HCT116 (cell line): Measurements from ENCODE around the gene TARM1. TPM values are rescaled to one million over a fixed set of nuclear protein-coding genes. Genes with fewer than 3 reads are reported as not detected.

Experiments used
- ATAC-seq: fragments of 200-7000 bp; cut with Tn5 transposase; 2 replicates; pipeline ENCODE4 v1.9.1; 2020; ENCODE audit warnings: mild to moderate bottlenecking, moderate library complexity
- BruUV-seq: library from RNA; stranded (reverse); fragments of 400-500 nt; replicated peaks from 2 replicates; lab custom pipeline; 2021; lab: Mats Ljungman, UMichigan
- CTCF ChIA-PET: fragments of 300-600 bp; sonication (Branson Sonifier 250); formaldehyde crosslinking; loops from one replicate; lab custom pipeline; 2021; ENCODE audit warnings: antibody characterized with exemption; lab: Charles Lee
- POLR2A ChIA-PET: fragments of 300-600, 350-600 bp; sonication (Branson Sonifier 250); formaldehyde crosslinking; loops from one replicate; lab custom pipeline; 2021; ENCODE audit warnings: antibody characterized with exemption; lab: Charles Lee
- RAD21 ChIA-PET, 2 experiments: fragments of 300-600 bp; sonication (Branson Sonifier 250); formaldehyde crosslinking; loops; one replicate each; lab custom pipeline; 2023; ENCODE audit warnings: low total read pairs in 2 of 2; ENCODE audit not compliant: uncharacterized antibody in 2 of 2, unreplicated experiment in 2 of 2, low non-redundant PET in 1 of 2; lab: Charles Lee
- DNase-seq: peaks from one replicate; pipeline ENCODE4 v3.0.0-alpha.2; 2010; ENCODE audit warnings: low read depth, low spot score
- H2AFZ ChIP-seq: fragments of 200-600 bp; shearing (Covaris generic), sonication (generic); 2 replicates; pipeline ENCODE4 v1.6.1; 2017; ENCODE audit warnings: low read depth, mixed run types, mixed read lengths, antibody characterized with exemption, low read length; ENCODE audit not compliant: poor library complexity, severe bottlenecking
- H3K27ac ChIP-seq: 2 replicates; pipeline ENCODE4 v1.5.1; 2012; ENCODE audit warnings: low read depth, low read length
- H3K27me3 ChIP-seq: fragments of 200-600 bp; sonication (generic); 2 replicates; pipeline ENCODE4 v1.6.1; 2016; ENCODE audit warnings: mixed run types, low read length, mixed read lengths; ENCODE audit not compliant: insufficient read depth
- H3K36me3 ChIP-seq, 2 experiments: fragments of 200-500 bp in 1 of 2; fragments of 200-600 bp in 1 of 2; sonication (Bioruptor generic) in 1 of 2; sonication (generic) in 1 of 2; 2 replicates each; pipeline versions ENCODE4 v1.5.1 to v1.6.1; 2014 to 2016; ENCODE audit warnings: low read length in 2 of 2, inconsistent platforms in 1 of 2, mixed read lengths in 1 of 2, mixed run types in 1 of 2; ENCODE audit not compliant: insufficient read depth in 2 of 2, control insufficient read depth in 1 of 2
- H3K4me1 ChIP-seq, 2 experiments: fragments of 200-600 bp in 1 of 2; sonication (generic) in 1 of 2; 2 replicates each; pipeline versions ENCODE4 v1.5.1 to v1.6.1; 2012 to 2017; ENCODE audit warnings: low read length in 2 of 2, inconsistent platforms in 1 of 2, mild to moderate bottlenecking in 1 of 2, mixed read lengths in 1 of 2, mixed run types in 1 of 2, moderate library complexity in 1 of 2; ENCODE audit not compliant: insufficient read depth in 2 of 2, control insufficient read depth in 1 of 2
- H3K4me2 ChIP-seq: fragments of 200-600 bp; sonication (generic); 2 replicates; pipeline ENCODE4 v1.6.1; 2017; ENCODE audit warnings: mixed run types, low read length, mixed read lengths
- H3K4me3 ChIP-seq, 2 experiments: fragments of 200-600 bp in 1 of 2; sonication (generic) in 1 of 2; replicated peaks in 1 of 2; 2 replicates each; pipeline ENCODE4 v1.5.1; 2011 to 2016; ENCODE audit warnings: low read length in 2 of 2, control low read depth in 1 of 2, low read depth in 1 of 2, mild to moderate bottlenecking in 1 of 2, mixed read lengths in 1 of 2, mixed run types in 1 of 2
- H3K79me2 ChIP-seq: fragments of 200-600 bp; sonication (generic); 2 replicates; pipeline ENCODE4 v1.6.1; 2017; ENCODE audit warnings: mild to moderate bottlenecking, mixed run types, low read length, moderate library complexity, mixed read lengths; ENCODE audit not compliant: insufficient read depth
- H3K9ac ChIP-seq: fragments of 200-600 bp; sonication (generic); 2 replicates; pipeline ENCODE4 v1.6.1; 2016; ENCODE audit warnings: low read length, mixed read lengths
- H3K9me2 ChIP-seq: fragments of 200-600 bp; sonication (generic), shearing (Covaris generic); 2 replicates; pipeline ENCODE4 v1.6.1; 2017; ENCODE audit warnings: mixed run types, mild to moderate bottlenecking, moderate library complexity; ENCODE audit not compliant: insufficient read depth
- H3K9me3 ChIP-seq, 2 experiments: fragments of 200-500 bp in 1 of 2; fragments of 200-600 bp in 1 of 2; sonication (Bioruptor generic) in 1 of 2; sonication (generic) in 1 of 2; 2 replicates each; pipeline ENCODE4 v1.6.1; 2014 to 2017; ENCODE audit warnings: low read length in 2 of 2, mixed read lengths in 2 of 2, inconsistent platforms in 1 of 2, low read depth in 1 of 2, mild to moderate bottlenecking in 1 of 2, mixed run types in 1 of 2, moderate library complexity in 1 of 2; ENCODE audit not compliant: control insufficient read depth in 1 of 2, insufficient read depth in 1 of 2
- H4K20me1 ChIP-seq: fragments of 200-600 bp; sonication (generic), shearing (Covaris generic); 2 replicates; pipeline ENCODE4 v1.6.1; 2017; ENCODE audit warnings: mixed run types, mild to moderate bottlenecking, moderate library complexity; ENCODE audit not compliant: insufficient read depth
- ELF1 ChIP-seq: IDR thresholded peaks from 2 replicates; pipeline ENCODE4 v1.6.1; 2012; ENCODE audit warnings: low read depth, borderline replicate concordance
- EZH2phosphoT487 ChIP-seq: fragments of 200-600 bp; IDR thresholded peaks from 2 replicates; pipeline ENCODE4 v1.6.1; 2018; ENCODE audit warnings: antibody characterized with exemption, borderline replicate concordance
- SIN3A ChIP-seq: IDR thresholded peaks from 2 replicates; pipeline ENCODE4 v1.6.1; 2012; ENCODE audit warnings: low read depth
- SP1 ChIP-seq: IDR thresholded peaks from 2 replicates; pipeline ENCODE4 v1.6.1; 2012; ENCODE audit warnings: low read depth
- intact Hi-C: fragments of 100-400 bp; cut with micrococcal nuclease; formaldehyde crosslinking; loops from 2 replicates; pipeline ENCODE4 v1.10.0; 2022
- total RNA-seq: library from RNA; stranded (reverse); gene quantifications from one replicate; pipeline ENCODE4 v1.2.1, GENCODE V29; 2021; ENCODE audit not compliant: unreplicated experiment
- TF ChIP-seq, protein P1 (sequence below): IDR thresholded peaks from 2 replicates; pipeline ENCODE4 v1.6.1; 2011; ENCODE audit warnings: mild to moderate bottlenecking, low read length, moderate library complexity; ENCODE audit not compliant: insufficient replicate concordance; ENCODE audit errors: extremely low read depth

TARM1 gene
- total RNA-seq, 1 experiment from 2014 or later = not detected

DNA sequence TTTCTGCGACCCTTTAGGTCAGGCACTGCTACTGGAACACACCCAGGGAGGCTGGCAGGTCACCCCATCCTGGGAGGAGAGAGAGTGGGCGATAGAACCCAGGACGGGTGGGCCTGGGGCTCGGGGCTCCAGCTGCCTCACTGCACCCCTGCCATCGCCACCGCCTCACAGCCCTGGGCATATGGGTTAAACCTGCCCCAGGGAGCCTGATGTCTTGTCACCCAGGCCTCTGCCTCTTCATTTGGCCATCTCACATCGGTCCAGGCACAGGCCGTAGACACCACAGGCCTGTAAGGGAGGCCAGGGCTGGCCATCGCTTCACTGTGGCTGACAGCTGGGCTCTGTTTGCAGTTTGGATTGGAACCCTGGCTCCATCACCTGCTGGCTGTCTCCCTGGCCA lies 44.5 kb upstream of the TARM1 start:
- H3K4me2 ChIP-seq = no peak overlapping the region
- ChIA-PET RAD21 (no interaction called here), POLR2A (no interaction called here), CTCF (no interaction called here)
- H4K20me1 ChIP-seq = no peaks in the 10 kb centered on the region
- no TSS peak for BruUV-seq
- H3K9me2 ChIP-seq = no peaks in the 10 kb centered on the region
- ATAC-seq = no peak
- H2AFZ ChIP-seq = no peak overlapping the region
- no peaks in the 10 kb centered on the region for H3K9me3 ChIP-seq
- intact Hi-C loops = no loop called here
- peaks cover 40 to 47% of the 10 kb centered on the region in 2 experiments; a peak in 3 of 4 replicates for H3K36me3 ChIP-seq
- TF ChIP-seq SIN3A = no peak
- TF ChIP-seq EZH2phosphoT487 = no peak
- TF ChIP-seq SP1 = no peak
- H3K4me3 ChIP-seq = no peak overlapping the region
- no peak overlapping the region for H3K27ac ChIP-seq
- H3K79me2 ChIP-seq = no peaks in the 10 kb centered on the region
- H3K9ac ChIP-seq = no peak overlapping the region
- no peaks in the 10 kb centered on the region for H3K4me1 ChIP-seq
- no peak for DNase-seq
- no peaks in the 10 kb centered on the region for H3K27me3 ChIP-seq

DNA sequence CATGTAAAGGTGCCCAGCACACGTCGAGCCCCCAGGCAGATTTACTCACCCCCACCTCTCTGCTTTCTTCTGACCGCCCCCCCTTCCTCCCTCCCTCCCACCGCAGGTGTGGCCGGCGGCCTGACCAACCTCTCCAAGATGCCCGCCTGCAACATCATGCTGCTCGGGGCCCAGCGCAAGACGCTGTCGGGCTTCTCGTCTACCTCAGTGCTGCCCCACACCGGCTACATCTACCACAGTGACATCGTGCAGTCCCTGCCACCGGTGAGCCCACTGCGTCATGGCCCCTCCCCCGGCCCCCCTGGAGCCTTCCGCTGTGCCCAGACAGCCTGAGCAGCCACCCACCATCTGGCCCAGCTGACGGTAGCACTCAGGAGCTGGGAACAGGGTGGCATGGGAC lies 43.2 kb upstream of the TARM1 start:
- ATAC-seq (no peak), DNase-seq (no peak)
- Histone ChIP-seq H3K4me2 (no peak overlapping the region), H3K9ac (no peak overlapping the region), H3K4me3 (no peak overlapping the region), H3K9me2 (no peaks in the 10 kb centered on the region), H3K36me3 (peaks cover 42 to 47% of the 10 kb centered on the region in 2 experiments; a peak in 3 of 4 replicates), H4K20me1 (no peaks in the 10 kb centered on the region), H3K9me3 (no peaks in the 10 kb centered on the region), H3K4me1 (no peaks in the 10 kb centered on the region), H3K27ac (no peak overlapping the region), H3K79me2 (no peaks in the 10 kb centered on the region), H3K27me3 (no peaks in the 10 kb centered on the region), H2AFZ (no peak overlapping the region)
- ChIA-PET CTCF (no interaction called here), POLR2A (interaction anchor here (1.4 kb wide), 1 partner anchor 13 kb away, joined by 3 read pairs; the partner anchor contains the start of gene CNOT3), RAD21 (no interaction called here)
- no TSS peak for BruUV-seq
- intact Hi-C loops = no loop called here
- TF ChIP-seq, protein P1, sequence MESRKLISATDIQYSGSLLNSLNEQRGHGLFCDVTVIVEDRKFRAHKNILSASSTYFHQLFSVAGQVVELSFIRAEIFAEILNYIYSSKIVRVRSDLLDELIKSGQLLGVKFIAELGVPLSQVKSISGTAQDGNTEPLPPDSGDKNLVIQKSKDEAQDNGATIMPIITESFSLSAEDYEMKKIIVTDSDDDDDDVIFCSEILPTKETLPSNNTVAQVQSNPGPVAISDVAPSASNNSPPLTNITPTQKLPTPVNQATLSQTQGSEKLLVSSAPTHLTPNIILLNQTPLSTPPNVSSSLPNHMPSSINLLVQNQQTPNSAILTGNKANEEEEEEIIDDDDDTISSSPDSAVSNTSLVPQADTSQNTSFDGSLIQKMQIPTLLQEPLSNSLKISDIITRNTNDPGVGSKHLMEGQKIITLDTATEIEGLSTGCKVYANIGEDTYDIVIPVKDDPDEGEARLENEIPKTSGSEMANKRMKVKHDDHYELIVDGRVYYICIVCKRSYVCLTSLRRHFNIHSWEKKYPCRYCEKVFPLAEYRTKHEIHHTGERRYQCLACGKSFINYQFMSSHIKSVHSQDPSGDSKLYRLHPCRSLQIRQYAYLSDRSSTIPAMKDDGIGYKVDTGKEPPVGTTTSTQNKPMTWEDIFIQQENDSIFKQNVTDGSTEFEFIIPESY = no peak
- no peak for TF ChIP-seq ELF1
